ENCODE data around the gene MS4A4E.

MS4A4E gene

GRCh38 chr11:60252213-60253108, 9.5 kb upstream of the MS4A4E start:
- no peak for DNase-seq (ENCODE audit: low read depth)
- no peak overlapping the region for H3K4me3 ChIP-seq (ENCODE audit: low read length)
- TF ChIP-seq, protein P1, sequence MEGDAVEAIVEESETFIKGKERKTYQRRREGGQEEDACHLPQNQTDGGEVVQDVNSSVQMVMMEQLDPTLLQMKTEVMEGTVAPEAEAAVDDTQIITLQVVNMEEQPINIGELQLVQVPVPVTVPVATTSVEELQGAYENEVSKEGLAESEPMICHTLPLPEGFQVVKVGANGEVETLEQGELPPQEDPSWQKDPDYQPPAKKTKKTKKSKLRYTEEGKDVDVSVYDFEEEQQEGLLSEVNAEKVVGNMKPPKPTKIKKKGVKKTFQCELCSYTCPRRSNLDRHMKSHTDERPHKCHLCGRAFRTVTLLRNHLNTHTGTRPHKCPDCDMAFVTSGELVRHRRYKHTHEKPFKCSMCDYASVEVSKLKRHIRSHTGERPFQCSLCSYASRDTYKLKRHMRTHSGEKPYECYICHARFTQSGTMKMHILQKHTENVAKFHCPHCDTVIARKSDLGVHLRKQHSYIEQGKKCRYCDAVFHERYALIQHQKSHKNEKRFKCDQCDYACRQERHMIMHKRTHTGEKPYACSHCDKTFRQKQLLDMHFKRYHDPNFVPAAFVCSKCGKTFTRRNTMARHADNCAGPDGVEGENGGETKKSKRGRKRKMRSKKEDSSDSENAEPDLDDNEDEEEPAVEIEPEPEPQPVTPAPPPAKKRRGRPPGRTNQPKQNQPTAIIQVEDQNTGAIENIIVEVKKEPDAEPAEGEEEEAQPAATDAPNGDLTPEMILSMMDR (IDR thresholded peaks at IDR 0.05; ENCODE audit: insufficient read depth, low read depth, low read length, missing control alignments), result no peak

GRCh38 chr11:60251485-60252212, 8.7 kb upstream of the MS4A4E start:
- no peak overlapping the region for H3K4me3 ChIP-seq (ENCODE audit: low read length)
- TF ChIP-seq, protein P1 (IDR thresholded peaks at IDR 0.05; ENCODE audit: insufficient read depth, low read depth, low read length, missing control alignments), result peak; percentile 56
- DNase-seq (ENCODE audit: low read depth), result peak; percentile 44

- TF ChIP-seq, protein P1 (IDR thresholded peaks at IDR 0.05; ENCODE audit: insufficient read depth, low read depth, low read length, missing control alignments), result no peak
- no peak for DNase-seq (ENCODE audit: low read depth)
- H3K4me3 ChIP-seq (ENCODE audit: low read length), result no peak overlapping the region
Measured at GRCh38 chr11:60241786-60242185, 1.2 kb downstream of the MS4A4E start.

DNA sequence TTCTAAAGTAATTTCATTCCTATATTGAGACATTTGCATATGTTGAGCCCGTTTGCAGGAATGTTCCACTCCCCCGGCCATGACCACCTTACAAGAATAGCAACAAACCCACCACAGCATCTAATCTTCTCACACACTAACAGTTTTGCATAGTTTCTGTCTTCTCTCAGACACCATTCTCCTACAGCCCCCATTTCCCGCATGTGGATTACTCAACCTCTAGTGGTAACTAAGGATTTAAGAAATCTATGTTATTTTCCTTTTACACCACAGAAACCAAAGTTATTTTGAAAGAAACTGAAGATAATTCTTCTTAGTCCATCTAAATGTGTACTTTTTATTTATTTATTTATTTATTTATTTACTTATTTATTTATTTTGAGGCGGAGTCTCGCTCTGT, 2.3 kb downstream of the MS4A4E start:
- H3K4me3 ChIP-seq (ENCODE audit: low read length), result no peak overlapping the region
- no peak for DNase-seq (ENCODE audit: low read depth)
- TF ChIP-seq, protein P1 (IDR thresholded peaks at IDR 0.05; ENCODE audit: insufficient read depth, low read depth, low read length, missing control alignments), result no peak

GRCh38 chr11:60235321-60235720, 7.6 kb downstream of the MS4A4E start:
- DNase-seq (ENCODE audit: low read depth), result no peak
- H3K4me3 ChIP-seq (ENCODE audit: low read length), result no peak overlapping the region
- TF ChIP-seq, protein P1 (IDR thresholded peaks at IDR 0.05; ENCODE audit: insufficient read depth, low read depth, low read length, missing control alignments), result no peak

GRCh38 chr11:60230681-60231080, 12.3 kb downstream of the MS4A4E start:
- DNase-seq (ENCODE audit: low read depth), result no peak
- H3K4me3 ChIP-seq (ENCODE audit: low read length), result no peak overlapping the region
- TF ChIP-seq, protein P1 (IDR thresholded peaks at IDR 0.05; ENCODE audit: insufficient read depth, low read depth, low read length, missing control alignments), result no peak
